Upper lobe of left lung (tissue), 6 donors: Measurements from ENCODE around the gene ERICH4. TPM values are rescaled to one million over a fixed set of nuclear protein-coding genes. Genes with fewer than 3 reads are reported as not detected.
"Not testable (repeated sequence)": the region's sequence is repeated elsewhere in the genome, so short reads cannot be mapped to it uniquely, and the experiment has no call there.

Experiments
- ATAC-seq, 2 donors: fragments of 200-7000 bp; cut with Tn5 transposase; one replicate each; pipeline ENCODE4 v1.9.1; 2022; ENCODE audit warnings: mild to moderate bottlenecking in 2 of 2, moderate library complexity in 2 of 2; ENCODE audit not compliant: low FRiP score in 2 of 2
- DNase-seq, 2 donors: peaks; one replicate each; pipeline ENCODE4 v3.0.0-alpha.2; 2019 to 2020
- H3K27ac ChIP-seq, 4 donors: fragments of 200-600 bp; sonication (generic); one replicate each; pipeline ENCODE4 v1.5.1; 2016 to 2019
- H3K27me3 ChIP-seq, 4 donors: fragments of 200-600 bp; sonication (generic); one replicate each; pipeline ENCODE4 v1.5.1; 2017 to 2019
- H3K36me3 ChIP-seq, 4 donors: fragments of 200-600 bp; sonication (generic); one replicate each; pipeline ENCODE4 v1.5.1; 2016 to 2019
- H3K4me1 ChIP-seq, 4 donors: fragments of 200-600 bp; sonication (generic); one replicate each; pipeline ENCODE4 v1.5.1; 2018 to 2019
- H3K4me3 ChIP-seq, 4 donors: fragments of 200-600 bp; sonication (generic); one replicate each; pipeline ENCODE4 v1.5.1; 2017 to 2019; ENCODE audit warnings: mild to moderate bottlenecking in 2 of 4, moderate library complexity in 1 of 4
- H3K9me3 ChIP-seq, 4 donors: fragments of 200-600 bp; sonication (generic); one replicate each; pipeline ENCODE4 v1.5.1; 2018 to 2019
- CTCF ChIP-seq, 6 experiments: fragments of 450-650 bp in 4 of 6; fragments of 200-600 bp in 2 of 6; sonication (generic) in 2 of 6; IDR thresholded peaks; one replicate each; pipeline ENCODE4 v1.5.1; 2016 to 2019; ENCODE audit warnings: antibody characterized with exemption in 6 of 6
- EP300 ChIP-seq, 4 donors: sonication (generic); formaldehyde crosslinking; IDR thresholded peaks; one replicate each; pipeline ENCODE4 v1.5.1; 2017; ENCODE audit warnings: antibody characterized with exemption in 4 of 4, control low read depth in 2 of 4
- POLR2A ChIP-seq, 4 donors: fragments of 450-650 bp; IDR thresholded peaks; one replicate each; pipeline ENCODE4 v1.5.1; 2016 to 2017; ENCODE audit warnings: antibody characterized with exemption in 4 of 4, mild to moderate bottlenecking in 2 of 4
- POLR2AphosphoS5 ChIP-seq, 2 donors: sonication (generic); formaldehyde crosslinking; IDR thresholded peaks; one replicate each; pipeline ENCODE4 v1.5.1; 2017; ENCODE audit warnings: antibody characterized with exemption in 2 of 2
- WGBS, 2 donors: methylation state at CpG; one replicate each; pipeline ENCODE4 v1.1.5; 2017 to 2018; 5-methylcytosine and 5-hydroxymethylcytosine counted together
- small RNA-seq, 4 donors: library from RNA; depleted of rRNA; stranded (forward); fragments of <200 nt; gene quantifications; one replicate each; pipeline ENCODE3, GENCODE V24; 2016
- total RNA-seq, 6 donors: library from RNA; depleted of rRNA in 4 of 6; stranded (reverse); fragments of >200 nt in 4 of 6; gene quantifications; one replicate each; pipeline versions ENCODE4 v1.1.0 to v1.2.1, GENCODE V29; 2016 to 2021
- donor health status: DM: no; HTN: no; CAD: no; lungs with moderate emphysema.
- donor health status: DM: no; HTN: yes; CAD: no; lungs with severe emphysema.

Gene ERICH4
- total RNA-seq, 6 donors from 2014 or later: not detected

- H3K9me3 ChIP-seq: no peaks in the 10 kb centered on the region
- ATAC-seq (no peak), DNase-seq (no peak)
- H3K27me3 ChIP-seq: no peaks in the 10 kb centered on the region
- TF ChIP-seq POLR2AphosphoS5 (IDR thresholded peaks at IDR 0.05): no peak
- TF ChIP-seq CTCF (IDR thresholded peaks at IDR 0.05): no peak
- no peak for TF ChIP-seq EP300 (IDR thresholded peaks at IDR 0.05)
- no peak for TF ChIP-seq POLR2A (IDR thresholded peaks at IDR 0.05)
- H3K27ac ChIP-seq: no peak overlapping the region
- peaks cover 0 to 10% (median 0%) of the 10 kb centered on the region in 4 donors for H3K4me1 ChIP-seq
- peaks cover 0 to 4% (median 0%) of the 10 kb centered on the region in 4 donors for H3K36me3 ChIP-seq
- H3K4me3 ChIP-seq: no peak overlapping the region
- 89 to 90% methylated on average over 4 of the region's 4 CpGs for WGBS, 2 donors
These were observed 41.9 kb downstream of the ERICH4 start for GRCh38 chr19:41484822-41485221.

GRCh38 chr19:41486953-41487352 lies 44.0 kb downstream of the ERICH4 start:
- H3K36me3 ChIP-seq, DNase-seq, H3K4me3 ChIP-seq, H3K27me3 ChIP-seq, H3K27ac ChIP-seq, H3K9me3 ChIP-seq, H3K4me1 ChIP-seq, ATAC-seq: not testable (repeated sequence)
- 76 to 96% methylated on average over 3 to 4 of the region's 4 CpGs for WGBS, 2 donors

GRCh38 chr19:41492843-41493242 lies 49.9 kb downstream of the ERICH4 start:
- peaks cover 0 to 15% (median 3%) of the 10 kb centered on the region in 4 donors for H3K4me1 ChIP-seq
- no peak overlapping the region for H3K4me3 ChIP-seq
- 96 to 98% methylated on average over 5 of the region's 5 CpGs for WGBS, 2 donors
- TF ChIP-seq POLR2A (IDR thresholded peaks at IDR 0.05) (no peak), EP300 (IDR thresholded peaks at IDR 0.05) (no peak), POLR2AphosphoS5 (IDR thresholded peaks at IDR 0.05) (no peak), CTCF (IDR thresholded peaks at IDR 0.05) (no peak)
- H3K36me3 ChIP-seq: peaks cover 0 to 14% (median 0%) of the 10 kb centered on the region in 4 donors
- H3K27me3 ChIP-seq: no peaks in the 10 kb centered on the region
- ATAC-seq (no peak), DNase-seq (no peak)
- no peak overlapping the region for H3K27ac ChIP-seq
- H3K9me3 ChIP-seq: no peaks in the 10 kb centered on the region

Small RNAs within 50 kb of the gene (small RNA-seq; reads per million reads assigned to genes)
- gene RF00017: 0 reads per million in 4 donors

Other genes with a start within 250 kb of the ERICH4 start
- 10 to 100 TPM in 4 of 6 donors, 1 to 10 TPM in 2; 5.2 to 40.6 (median 20.1) TPM for gene CYP2S1, start 249.9 kb upstream of the ERICH4 start, total RNA-seq
- 10 to 100 TPM; 28.4 to 96.9 (median 71.7) TPM for gene AXL, start 223.9 kb upstream of the ERICH4 start, total RNA-seq
- gene HNRNPUL1, start 178.8 kb upstream of the ERICH4 start, total RNA-seq: 100 to 1,000 TPM; 152 to 351 (median 211) TPM
- gene CCDC97, start 133.0 kb upstream of the ERICH4 start, total RNA-seq: 10 to 100 TPM; 22.0 to 36.7 (median 27.0) TPM
- 100 to 1,000 TPM in 2 of 6 donors, 10 to 100 TPM in 4; 28.5 to 138 (median 76.8) TPM for gene TGFB1, start 89.2 kb upstream of the ERICH4 start, total RNA-seq
- 10 to 100 TPM in 3 of 6 donors, 1 to 10 TPM in 2, not detected in 1; 7.0 to 17.2 (median 10.3) TPM for gene B9D2, start 79.0 kb upstream of the ERICH4 start, total RNA-seq
- gene TMEM91, start 66.6 kb upstream of the ERICH4 start, total RNA-seq: 10 to 100 TPM; 18.7 to 65.0 (median 29.3) TPM
- 10 to 100 TPM in 4 of 6 donors, 1 to 10 TPM in 1, under 1 TPM in 1; 0.89 to 18.4 (median 16.0) TPM for gene EXOSC5, start 45.8 kb upstream of the ERICH4 start, total RNA-seq
- 10 to 100 TPM; 28.4 to 71.7 (median 63.3) TPM for gene BCKDHA, start 45.3 kb upstream of the ERICH4 start, total RNA-seq
- gene B3GNT8, start 15.8 kb upstream of the ERICH4 start, total RNA-seq: 10 to 100 TPM; 10.0 to 39.1 (median 23.4) TPM
- 10 to 100 TPM; 28.9 to 63.1 (median 38.3) TPM for gene DMAC2, start 3.2 kb upstream of the ERICH4 start, total RNA-seq
- 10 to 100 TPM in 4 of 6 donors, 1 to 10 TPM in 2; 2.3 to 22.4 (median 16.3) TPM for gene CEACAM21, start 133.0 kb downstream of the ERICH4 start, total RNA-seq
- gene CEACAM4, start 183.9 kb downstream of the ERICH4 start, total RNA-seq: 1 to 10 TPM; 1.7 to 8.6 (median 5.0) TPM
- gene CEACAM7, start 245.1 kb downstream of the ERICH4 start, total RNA-seq: under 1 TPM in 3 of 6 donors, not detected in 3; 0.23 to 0.30 (median 0.27) TPM